ENCODE results near the gene PRR9. TPM values are rescaled to one million over a fixed set of nuclear protein-coding genes. Genes with fewer than 3 reads are reported as not detected.
"Not testable (repeated sequence)": the region's sequence is repeated elsewhere in the genome, so short reads cannot be mapped to it uniquely, and the experiment has no call there.

PRR9 gene
- total RNA-seq = not detected
- long read RNA-seq = 0 reads

DNA sequence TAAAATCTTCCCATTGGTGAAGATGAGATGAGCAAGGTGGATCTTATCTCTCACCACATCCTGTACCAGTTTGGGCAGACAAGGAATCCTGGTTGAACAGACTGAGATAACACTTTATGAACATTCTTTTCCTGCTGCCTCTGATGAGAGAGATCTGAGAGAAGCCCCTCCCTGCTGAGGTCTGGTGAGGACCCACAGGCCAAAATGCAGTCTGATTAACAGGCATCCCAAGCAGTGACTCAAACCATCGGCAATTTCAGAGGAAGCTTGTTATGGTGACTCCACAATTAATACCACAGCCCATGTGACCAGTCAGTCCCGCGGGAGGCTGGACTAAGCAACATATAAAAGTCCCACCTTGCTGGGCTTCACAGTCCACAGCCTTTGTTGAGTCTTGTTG, at the start of gene PRR9:
Gene PRR9, plus strand, starts transcription at position 373 of the 400 bp plus-strand sequence. CDS start 561 bp downstream, outside the sequence.
- ATAC-seq = no peak
- Histone ChIP-seq H3K27ac (no peak within 1 kb of the TSS), H3K36me3 (no peaks in the 10 kb centered on the region), H3K9me3 (no peaks in the 10 kb centered on the region), H3K27me3 (ENCODE audit: low read depth) (no peaks in the 10 kb centered on the region), H3K4me1 (no peaks in the 10 kb centered on the region), H3K4me3 (no peak within 1 kb of the TSS)
- TF ChIP-seq, protein P1, sequence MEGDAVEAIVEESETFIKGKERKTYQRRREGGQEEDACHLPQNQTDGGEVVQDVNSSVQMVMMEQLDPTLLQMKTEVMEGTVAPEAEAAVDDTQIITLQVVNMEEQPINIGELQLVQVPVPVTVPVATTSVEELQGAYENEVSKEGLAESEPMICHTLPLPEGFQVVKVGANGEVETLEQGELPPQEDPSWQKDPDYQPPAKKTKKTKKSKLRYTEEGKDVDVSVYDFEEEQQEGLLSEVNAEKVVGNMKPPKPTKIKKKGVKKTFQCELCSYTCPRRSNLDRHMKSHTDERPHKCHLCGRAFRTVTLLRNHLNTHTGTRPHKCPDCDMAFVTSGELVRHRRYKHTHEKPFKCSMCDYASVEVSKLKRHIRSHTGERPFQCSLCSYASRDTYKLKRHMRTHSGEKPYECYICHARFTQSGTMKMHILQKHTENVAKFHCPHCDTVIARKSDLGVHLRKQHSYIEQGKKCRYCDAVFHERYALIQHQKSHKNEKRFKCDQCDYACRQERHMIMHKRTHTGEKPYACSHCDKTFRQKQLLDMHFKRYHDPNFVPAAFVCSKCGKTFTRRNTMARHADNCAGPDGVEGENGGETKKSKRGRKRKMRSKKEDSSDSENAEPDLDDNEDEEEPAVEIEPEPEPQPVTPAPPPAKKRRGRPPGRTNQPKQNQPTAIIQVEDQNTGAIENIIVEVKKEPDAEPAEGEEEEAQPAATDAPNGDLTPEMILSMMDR (IDR thresholded peaks at IDR 0.05) = no peak
- no peak for DNase-seq
- intact Hi-C loops (cut with DNase I) = no loop called here

GRCh38 chr1:153168686-153169085, 48.7 kb upstream of the PRR9 start:
- no peak for ATAC-seq
- intact Hi-C loops (cut with DNase I) = no loop called here
- H3K4me1 ChIP-seq = no peaks in the 10 kb centered on the region

DNA sequence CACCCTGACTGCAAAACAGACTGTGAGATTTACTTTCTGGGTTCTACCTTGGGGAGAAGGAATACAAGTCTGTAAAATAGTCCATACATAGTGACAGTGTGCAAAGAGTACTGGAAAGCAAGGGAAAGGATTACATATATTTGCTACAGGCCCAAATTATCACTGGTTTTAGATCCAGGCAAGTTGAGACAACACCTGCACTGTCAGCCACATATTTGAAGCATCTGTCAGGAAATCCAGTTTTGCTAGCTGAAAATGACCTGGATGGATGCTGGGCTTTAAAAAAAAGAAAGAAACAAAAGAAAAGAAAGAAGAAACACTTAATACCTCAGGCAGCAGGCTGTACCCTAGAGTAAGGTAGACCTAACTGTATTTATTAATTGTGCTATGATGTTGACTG, 42.8 kb upstream of the PRR9 start:
- no peaks in the 10 kb centered on the region for H3K27me3 ChIP-seq (ENCODE audit: low read depth)
- ATAC-seq (no peak), DNase-seq (no peak)
- TF ChIP-seq, protein P1 (IDR thresholded peaks at IDR 0.05) = no peak
- no peaks in the 10 kb centered on the region for H3K4me1 ChIP-seq
- intact Hi-C loops (cut with DNase I) = no loop called here
- H3K36me3 ChIP-seq = no peaks in the 10 kb centered on the region
- H3K9me3 ChIP-seq = no peaks in the 10 kb centered on the region
- no peak overlapping the region for H3K27ac ChIP-seq
- no peak overlapping the region for H3K4me3 ChIP-seq

More at GRCh38 chr1:153168686-153169085, 48.7 kb upstream of the PRR9 start:
- Histone ChIP-seq H3K36me3 (no peaks in the 10 kb centered on the region), H3K9me3 (no peaks in the 10 kb centered on the region), H3K27ac (no peak overlapping the region), H3K4me3 (no peak overlapping the region), H3K27me3 (ENCODE audit: low read depth) (peaks cover 4% of the 10 kb centered on the region)
- TF ChIP-seq, protein P1 (IDR thresholded peaks at IDR 0.05) = no peak
- DNase-seq = no peak

GRCh38 chr1:153178922-153179321, 38.5 kb upstream of the PRR9 start:
- no peaks in the 10 kb centered on the region for H3K9me3 ChIP-seq
- H3K27me3 ChIP-seq (ENCODE audit: low read depth) = no peaks in the 10 kb centered on the region
- no peak for DNase-seq
- intact Hi-C loops (cut with DNase I) = no loop called here
- TF ChIP-seq, protein P1 (IDR thresholded peaks at IDR 0.05) = no peak
- H3K36me3 ChIP-seq = no peaks in the 10 kb centered on the region
- no peak for ATAC-seq
- H3K4me1 ChIP-seq = no peaks in the 10 kb centered on the region
- no peak overlapping the region for H3K4me3 ChIP-seq
- no peak overlapping the region for H3K27ac ChIP-seq

DNA sequence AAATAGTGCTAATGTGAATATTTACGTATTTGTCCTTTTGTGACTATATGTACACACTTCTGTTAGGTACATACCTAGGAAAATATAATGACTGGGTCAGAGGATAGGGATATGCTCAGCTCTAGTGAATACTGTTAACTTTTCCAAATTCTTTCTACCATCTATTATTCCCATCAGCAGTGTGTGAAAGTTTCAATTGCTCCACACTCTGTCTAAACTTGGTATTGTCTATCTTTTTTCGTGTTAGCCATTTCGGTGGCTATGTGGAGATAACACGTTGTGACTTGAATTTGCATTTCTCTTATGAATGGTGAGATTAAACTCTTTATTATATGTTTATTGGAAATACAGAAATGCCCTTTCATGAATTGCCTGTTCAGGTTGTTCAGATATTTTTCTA, 36.8 kb upstream of the PRR9 start:
- intact Hi-C loops (cut with DNase I) = no loop called here
- DNase-seq = no peak
- no peak overlapping the region for H3K27ac ChIP-seq
- H3K36me3 ChIP-seq = no peaks in the 10 kb centered on the region
- H3K9me3 ChIP-seq = no peaks in the 10 kb centered on the region
- no peaks in the 10 kb centered on the region for H3K4me1 ChIP-seq
- TF ChIP-seq, protein P1 (IDR thresholded peaks at IDR 0.05) = no peak
- no peaks in the 10 kb centered on the region for H3K27me3 ChIP-seq (ENCODE audit: low read depth)
- H3K4me3 ChIP-seq = no peak overlapping the region
- no peak for ATAC-seq

GRCh38 chr1:153188301-153188700, 29.1 kb upstream of the PRR9 start:
- H3K27ac ChIP-seq; intact Hi-C loops (cut with DNase I); H3K9me3 ChIP-seq; H3K36me3 ChIP-seq; DNase-seq; H3K4me3 ChIP-seq; H3K4me1 ChIP-seq; H3K27me3 ChIP-seq (ENCODE audit: low read depth); ATAC-seq: not testable (repeated sequence)

Data from lower lobe of right lung (tissue), 2 donors.